Occipital lobe (tissue), 2 donors: Measurements from ENCODE around the gene XPO6. TPM values are rescaled to one million over a fixed set of nuclear protein-coding genes. Genes with fewer than 3 reads are reported as not detected.

Experiments
- DNase-seq: peaks from one replicate; lab custom pipeline; 2025; lab: John Stamatoyannopoulos, UW
- total RNA-seq: library from RNA; depleted of rRNA; stranded (reverse); fragments of >200 nt; gene quantifications from one replicate; pipeline ENCODE4 v1.2.3, GENCODE V29; 2014

Gene XPO6
- total RNA-seq, 1 donor from 2014 or later = 66.4 TPM

- DNase-seq = no peak
Measured at GRCh38 chr16:28110977-28111376, 100.8 kb downstream of the XPO6 start.

GRCh38 chr16:28110479-28110878, 101.3 kb downstream of the XPO6 start:
- no peak for DNase-seq

- no peak for DNase-seq
Measured at GRCh38 chr16:28110074-28110473, 101.7 kb downstream of the XPO6 start.

GRCh38 chr16:28108590-28109247, 103.0 kb downstream of the XPO6 start:
- no peak for DNase-seq

GRCh38 chr16:28107232-28107631, 104.5 kb downstream of the XPO6 start:
- DNase-seq = no peak

- no peak for DNase-seq
Measured at GRCh38 chr16:28106467-28107215, 105.1 kb downstream of the XPO6 start.

GRCh38 chr16:28105954-28106353, 105.8 kb downstream of the XPO6 start:
- DNase-seq = no peak

GRCh38 chr16:28105297-28105696, 106.5 kb downstream of the XPO6 start:
- DNase-seq = no peak

GRCh38 chr16:28104404-28104803, 107.4 kb downstream of the XPO6 start:
- DNase-seq = no peak

- no peak for DNase-seq
Measured at GRCh38 chr16:28103516-28104170, 108.1 kb downstream of the XPO6 start.

- DNase-seq = no peak
Measured at GRCh38 chr16:28101533-28101890, 110.3 kb downstream of the XPO6 start.

GRCh38 chr16:28100810-28101532, 110.8 kb downstream of the XPO6 start:
- DNase-seq = no peak

GRCh38 chr16:28098959-28099945, 112.5 kb downstream of the XPO6 start:
- no peak for DNase-seq

- no peak for DNase-seq
Measured at GRCh38 chr16:28098171-28098958, 113.4 kb downstream of the XPO6 start.

- no peak for DNase-seq
Measured at GRCh38 chr16:28096983-28097899, 114.5 kb downstream of the XPO6 start.

- no peak for DNase-seq
Measured at GRCh38 chr16:28093385-28093725, 118.4 kb downstream of the XPO6 start.

- DNase-seq = no peak
Measured at GRCh38 chr16:28092721-28093384, 118.9 kb downstream of the XPO6 start.

- DNase-seq = no peak
Measured at GRCh38 chr16:28091656-28092055, 120.1 kb downstream of the XPO6 start.
